Stimulated activated CD4-positive, alpha-beta T cell treated with anti-CD3 and anti-CD28 coated beads, Interleukin-4, amount 100 ng/mL, for 1 hour (primary cell): ENCODE measurements around the gene SEPTIN1.
"Not testable (repeated sequence)": the region's sequence is repeated elsewhere in the genome, so short reads cannot be mapped to it uniquely, and the experiment has no call there.

ENCODE experiments used
- DNase-seq: peaks from one replicate; pipeline ENCODE4 v3.0.0-alpha.2; 2020

Gene SEPTIN1

GRCh38 chr16:30399435-30400186, 17.2 kb upstream of the SEPTIN1 start:
- DNase-seq, result no peak

- no peak for DNase-seq
Measured at GRCh38 chr16:30398661-30399434, 16.5 kb upstream of the SEPTIN1 start.

GRCh38 chr16:30397776-30398660, 15.7 kb upstream of the SEPTIN1 start:
- DNase-seq, result no peak

- no peak for DNase-seq
Measured at GRCh38 chr16:30397056-30397455, 14.7 kb upstream of the SEPTIN1 start.

- DNase-seq, result not testable (repeated sequence)
Measured at GRCh38 chr16:30396627-30397026, 14.3 kb upstream of the SEPTIN1 start.

- DNase-seq, result no peak
Measured at GRCh38 chr16:30395992-30396585, 13.7 kb upstream of the SEPTIN1 start.

- peak; percentile 72 for DNase-seq
Measured at GRCh38 chr16:30395155-30395991, 13.0 kb upstream of the SEPTIN1 start, which contains the start of gene ZNF48. ZNF48 (plus strand) TSS chr16:30395420; CDS start chr16:30395795, 375 bp downstream.

GRCh38 chr16:30394592-30395154, 12.3 kb upstream of the SEPTIN1 start:
- no peak for DNase-seq

- DNase-seq, result no peak
Measured at GRCh38 chr16:30383521-30383920, 1.2 kb upstream of the SEPTIN1 start.

GRCh38 chr16:30381291-30382041, 895 bp downstream of the SEPTIN1 start:
- DNase-seq, result no peak

GRCh38 chr16:30380803-30381208, 1.6 kb downstream of the SEPTIN1 start:
- DNase-seq, result no peak

- no peak for DNase-seq
Measured at GRCh38 chr16:30380072-30380802, 2.1 kb downstream of the SEPTIN1 start.

GRCh38 chr16:30379158-30379783, 3.1 kb downstream of the SEPTIN1 start:
- no peak for DNase-seq

- peak; percentile 99 for DNase-seq
Measured at GRCh38 chr16:30378236-30379157, 3.9 kb downstream of the SEPTIN1 start.

GRCh38 chr16:30377812-30378235, 4.5 kb downstream of the SEPTIN1 start:
- DNase-seq, result peak; percentile 87

GRCh38 chr16:30377050-30377811, 5.1 kb downstream of the SEPTIN1 start:
- DNase-seq, result no peak

- DNase-seq, result no peak
Measured at GRCh38 chr16:30376461-30376902, 5.9 kb downstream of the SEPTIN1 start.
